Measurements from ENCODE around the gene FIG4.
"Not testable (repeated sequence)": the region's sequence is repeated elsewhere in the genome, so short reads cannot be mapped to it uniquely, and the experiment has no call there.

The FIG4 gene

DNA sequence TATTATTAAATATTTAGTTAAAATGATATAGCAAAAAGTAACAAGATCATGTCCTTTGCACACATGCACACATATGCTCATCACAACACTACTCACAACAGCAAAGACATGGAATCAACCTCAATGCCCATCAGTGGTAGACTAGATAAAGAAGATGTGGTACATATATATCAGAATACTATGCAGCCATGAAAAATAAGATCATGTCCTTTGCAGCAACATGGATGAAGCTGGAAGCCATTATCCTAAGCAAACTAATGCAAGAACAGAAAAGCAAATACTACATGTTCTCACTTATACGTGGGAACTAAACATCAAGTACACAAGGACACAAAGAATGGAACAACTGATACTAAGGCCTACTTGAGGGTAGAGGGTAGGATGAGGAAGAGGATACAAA is 14.4 kb upstream of the FIG4 start:
- H3K36me3 ChIP-seq (ENCODE audit: low read length) = no peaks in the 10 kb centered on the region
- H4K20me1 ChIP-seq (ENCODE audit: low read depth, low read length) = no peaks in the 10 kb centered on the region
- no peaks in the 10 kb centered on the region for H3K9me2 ChIP-seq (replicated peaks; ENCODE audit: insufficient read depth, low read length)
- TF ChIP-seq EZH2phosphoT487 (conservative IDR thresholded peaks at IDR 0.05; ENCODE audit: low read length) = no peak
- TF ChIP-seq, protein P1, sequence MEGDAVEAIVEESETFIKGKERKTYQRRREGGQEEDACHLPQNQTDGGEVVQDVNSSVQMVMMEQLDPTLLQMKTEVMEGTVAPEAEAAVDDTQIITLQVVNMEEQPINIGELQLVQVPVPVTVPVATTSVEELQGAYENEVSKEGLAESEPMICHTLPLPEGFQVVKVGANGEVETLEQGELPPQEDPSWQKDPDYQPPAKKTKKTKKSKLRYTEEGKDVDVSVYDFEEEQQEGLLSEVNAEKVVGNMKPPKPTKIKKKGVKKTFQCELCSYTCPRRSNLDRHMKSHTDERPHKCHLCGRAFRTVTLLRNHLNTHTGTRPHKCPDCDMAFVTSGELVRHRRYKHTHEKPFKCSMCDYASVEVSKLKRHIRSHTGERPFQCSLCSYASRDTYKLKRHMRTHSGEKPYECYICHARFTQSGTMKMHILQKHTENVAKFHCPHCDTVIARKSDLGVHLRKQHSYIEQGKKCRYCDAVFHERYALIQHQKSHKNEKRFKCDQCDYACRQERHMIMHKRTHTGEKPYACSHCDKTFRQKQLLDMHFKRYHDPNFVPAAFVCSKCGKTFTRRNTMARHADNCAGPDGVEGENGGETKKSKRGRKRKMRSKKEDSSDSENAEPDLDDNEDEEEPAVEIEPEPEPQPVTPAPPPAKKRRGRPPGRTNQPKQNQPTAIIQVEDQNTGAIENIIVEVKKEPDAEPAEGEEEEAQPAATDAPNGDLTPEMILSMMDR (IDR thresholded peaks at IDR 0.05; ENCODE audit: insufficient read depth, low read length, poor library complexity, severe bottlenecking) = no peak
- H3K9me3 ChIP-seq (ENCODE audit: insufficient read depth, low read length) = no peaks in the 10 kb centered on the region
- H3K4me2 ChIP-seq (ENCODE audit: low read depth, low read length, poor library complexity, severe bottlenecking) = no peak overlapping the region
- H3K79me2 ChIP-seq (ENCODE audit: insufficient read depth, low read length) = no peaks in the 10 kb centered on the region
- H2AFZ ChIP-seq (ENCODE audit: low read depth, low read length, severe bottlenecking) = no peak overlapping the region
- H3K4me3 ChIP-seq (ENCODE audit: insufficient read depth, low read length, poor library complexity, severe bottlenecking) = no peak overlapping the region
- H3F3A ChIP-seq (ENCODE audit: insufficient read depth) = no peaks in the 10 kb centered on the region
- no peak overlapping the region for H3K9ac ChIP-seq (ENCODE audit: low read length)
- no peaks in the 10 kb centered on the region for H3K27me3 ChIP-seq (ENCODE audit: low read length)
- no peak overlapping the region for H3K27ac ChIP-seq (ENCODE audit: low read depth, low read length)

DNA sequence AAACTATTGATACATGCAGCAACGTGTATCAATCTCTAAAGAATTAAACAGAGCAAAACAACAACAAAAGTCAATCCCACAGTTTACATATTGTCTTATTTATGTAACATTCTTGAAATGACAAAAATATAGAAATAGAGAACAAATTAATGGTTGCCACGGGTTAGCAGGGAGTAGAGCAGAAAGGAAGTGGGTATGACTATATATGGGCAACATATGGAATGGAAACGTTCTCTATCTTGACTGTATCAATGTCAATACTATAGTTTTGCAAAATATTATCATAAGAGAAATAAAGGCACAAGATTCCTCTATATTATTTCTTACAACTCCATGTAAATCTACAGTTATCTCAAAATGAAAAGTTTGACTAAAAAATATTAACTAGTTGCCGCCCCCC is 12.9 kb upstream of the FIG4 start:
- TF ChIP-seq, protein P1 (IDR thresholded peaks at IDR 0.05; ENCODE audit: insufficient read depth, low read length, poor library complexity, severe bottlenecking) = no peak
- no peak for TF ChIP-seq EZH2phosphoT487 (conservative IDR thresholded peaks at IDR 0.05; ENCODE audit: low read length)
- H3F3A ChIP-seq (ENCODE audit: insufficient read depth) = no peaks in the 10 kb centered on the region
- H3K27me3 ChIP-seq (ENCODE audit: low read length) = no peaks in the 10 kb centered on the region
- H3K9me2 ChIP-seq (replicated peaks; ENCODE audit: insufficient read depth, low read length) = no peaks in the 10 kb centered on the region
- H3K9ac ChIP-seq (ENCODE audit: low read length) = no peak overlapping the region
- no peaks in the 10 kb centered on the region for H3K36me3 ChIP-seq (ENCODE audit: low read length)
- H3K4me3 ChIP-seq (ENCODE audit: insufficient read depth, low read length, poor library complexity, severe bottlenecking) = no peak overlapping the region
- H4K20me1 ChIP-seq (ENCODE audit: low read depth, low read length) = no peaks in the 10 kb centered on the region
- no peak overlapping the region for H2AFZ ChIP-seq (ENCODE audit: low read depth, low read length, severe bottlenecking)
- H3K79me2 ChIP-seq (ENCODE audit: insufficient read depth, low read length) = no peaks in the 10 kb centered on the region
- H3K9me3 ChIP-seq (ENCODE audit: insufficient read depth, low read length) = no peaks in the 10 kb centered on the region
- H3K4me2 ChIP-seq (ENCODE audit: low read depth, low read length, poor library complexity, severe bottlenecking) = no peak overlapping the region
- H3K27ac ChIP-seq (ENCODE audit: low read depth, low read length) = no peak overlapping the region

DNA sequence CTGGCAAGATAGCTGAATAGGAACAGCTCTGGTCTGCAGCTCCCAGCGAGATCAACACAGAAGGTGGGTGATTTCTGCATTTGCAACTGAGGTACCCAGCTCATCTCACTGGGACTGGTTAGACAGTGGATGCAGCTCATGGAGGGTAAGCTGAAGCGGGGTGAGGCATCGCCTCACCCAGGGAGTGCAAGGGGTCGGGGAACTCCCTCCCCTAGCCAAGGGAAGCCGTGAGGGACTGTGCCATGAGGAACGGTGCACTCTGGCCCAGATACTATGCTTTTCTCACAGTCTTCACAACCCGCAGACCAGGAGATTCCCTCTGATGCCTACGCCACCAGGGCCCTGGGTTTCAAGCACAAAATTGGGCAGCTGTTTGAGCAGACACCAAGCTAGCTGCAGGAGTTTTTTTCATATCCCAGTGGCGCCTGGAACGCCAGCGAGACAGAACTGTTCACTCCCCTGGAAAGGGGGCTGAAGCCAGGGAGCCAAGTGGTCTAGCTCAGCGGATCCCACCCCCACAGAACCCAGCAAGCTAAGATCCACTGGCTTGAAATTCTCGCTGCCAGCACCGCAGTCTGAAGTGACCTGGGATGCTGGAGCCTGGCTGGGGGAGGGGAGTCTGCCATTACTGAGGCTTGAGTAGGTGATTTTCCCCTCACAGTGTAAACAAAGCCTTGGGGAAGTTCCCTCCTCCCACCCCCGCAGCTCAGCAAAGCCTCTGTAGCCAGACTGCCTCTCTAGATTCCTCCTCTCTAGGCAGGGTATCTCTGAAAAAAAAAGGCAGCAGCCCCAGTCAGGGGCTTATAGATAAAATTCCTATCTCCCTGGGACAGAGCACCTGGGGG is 12.2 kb upstream of the FIG4 start:
- not testable (repeated sequence) for H3K9me3 ChIP-seq (ENCODE audit: insufficient read depth, low read length); H3K9me2 ChIP-seq (replicated peaks; ENCODE audit: insufficient read depth, low read length); H3K4me3 ChIP-seq (ENCODE audit: insufficient read depth, low read length, poor library complexity, severe bottlenecking); H3F3A ChIP-seq (ENCODE audit: insufficient read depth); H3K36me3 ChIP-seq (ENCODE audit: low read length); H3K79me2 ChIP-seq (ENCODE audit: insufficient read depth, low read length); H3K9ac ChIP-seq (ENCODE audit: low read length); H3K27me3 ChIP-seq (ENCODE audit: low read length); H2AFZ ChIP-seq (ENCODE audit: low read depth, low read length, severe bottlenecking); H3K4me2 ChIP-seq (ENCODE audit: low read depth, low read length, poor library complexity, severe bottlenecking); H4K20me1 ChIP-seq (ENCODE audit: low read depth, low read length); H3K27ac ChIP-seq (ENCODE audit: low read depth, low read length)

DNA sequence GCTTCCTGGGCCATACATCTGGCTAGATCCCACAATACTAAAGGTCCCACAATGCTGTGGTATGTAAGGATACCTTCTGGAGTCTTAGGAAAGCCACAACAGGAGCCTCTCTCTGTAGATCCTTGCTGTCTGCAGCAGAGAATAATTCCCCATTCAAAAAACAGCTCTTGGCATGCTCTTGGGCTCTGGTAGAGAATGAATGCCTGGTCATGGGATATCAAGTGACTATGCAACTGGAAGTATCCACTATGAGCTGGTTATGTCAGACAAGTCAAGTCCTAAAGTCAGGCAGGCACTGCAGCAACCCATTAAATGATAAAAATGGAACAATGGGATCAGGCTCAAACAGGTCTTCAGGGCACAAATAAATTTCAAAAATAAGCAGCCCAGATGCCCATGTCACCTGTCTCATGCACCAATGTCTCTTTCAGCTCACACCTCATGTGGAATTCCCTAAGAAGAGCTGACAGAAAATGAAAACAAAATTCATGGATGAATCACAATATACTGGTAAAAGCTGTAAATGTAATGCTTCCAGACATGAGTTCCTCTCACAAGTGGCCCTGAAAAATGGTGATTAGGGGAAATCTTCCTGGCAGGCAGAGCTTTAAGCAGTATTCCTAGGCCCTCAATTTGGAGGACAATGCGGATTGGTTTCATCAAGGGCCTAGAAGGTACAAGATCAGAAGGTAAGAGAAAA is 4.4 kb upstream of the FIG4 start:
- Histone ChIP-seq H3K9me3 (ENCODE audit: insufficient read depth, low read length) (no peaks in the 10 kb centered on the region), H3K4me2 (ENCODE audit: low read depth, low read length, poor library complexity, severe bottlenecking) (no peak overlapping the region), H3K4me3 (ENCODE audit: insufficient read depth, low read length, poor library complexity, severe bottlenecking) (no peak overlapping the region), H2AFZ (ENCODE audit: low read depth, low read length, severe bottlenecking) (no peak overlapping the region), H3K27me3 (ENCODE audit: low read length) (no peaks in the 10 kb centered on the region), H3K9me2 (replicated peaks; ENCODE audit: insufficient read depth, low read length) (no peaks in the 10 kb centered on the region), H3K79me2 (ENCODE audit: insufficient read depth, low read length) (no peaks in the 10 kb centered on the region), H3F3A (ENCODE audit: insufficient read depth) (no peaks in the 10 kb centered on the region), H4K20me1 (ENCODE audit: low read depth, low read length) (no peaks in the 10 kb centered on the region), H3K9ac (ENCODE audit: low read length) (no peak overlapping the region), H3K27ac (ENCODE audit: low read depth, low read length) (no peak overlapping the region), H3K36me3 (ENCODE audit: low read length) (no peaks in the 10 kb centered on the region)
- TF ChIP-seq, protein P1 (IDR thresholded peaks at IDR 0.05; ENCODE audit: insufficient read depth, low read length, poor library complexity, severe bottlenecking) = no peak
- TF ChIP-seq EZH2phosphoT487 (conservative IDR thresholded peaks at IDR 0.05; ENCODE audit: low read length) = no peak

Measured in SU-DHL-6 (cell line).